Lower lobe of right lung (tissue), 2 donors: Measurements from ENCODE around the gene EMSY. TPM values are rescaled to one million over a fixed set of nuclear protein-coding genes. Genes with fewer than 3 reads are reported as not detected.

Experiments
- ATAC-seq, 2 donors: fragments of 200-7000 bp; cut with Tn5 transposase; one replicate each; pipeline ENCODE4 v1.9.1; 2020 to 2022; ENCODE audit warnings: mild to moderate bottlenecking in 2 of 2, moderate library complexity in 2 of 2
- DNase-seq: peaks from one replicate; pipeline ENCODE4 v3.0.0-alpha.2; 2020
- H3K27ac ChIP-seq: fragments of 200-600 bp; one replicate; pipeline ENCODE4 v1.8.0; 2022
- H3K27me3 ChIP-seq: fragments of 200-600 bp; one replicate; pipeline ENCODE4 v1.8.0; 2022; ENCODE audit warnings: low read depth
- H3K36me3 ChIP-seq: fragments of 200-600 bp; one replicate; pipeline ENCODE4 v1.8.0; 2022; ENCODE audit warnings: mild to moderate bottlenecking
- H3K4me1 ChIP-seq: fragments of 200-600 bp; one replicate; pipeline ENCODE4 v1.8.0; 2022
- H3K4me3 ChIP-seq: fragments of 200-600 bp; one replicate; pipeline ENCODE4 v1.8.0; 2022; ENCODE audit warnings: mild to moderate bottlenecking
- H3K9me3 ChIP-seq: fragments of 200-600 bp; one replicate; pipeline ENCODE4 v1.8.0; 2022
- CTCF ChIP-seq: fragments of 200-600 bp; IDR thresholded peaks from one replicate; pipeline ENCODE4 v1.8.0; 2022; ENCODE audit warnings: antibody characterized with exemption, mild to moderate bottlenecking
- intact Hi-C: fragments of 100-400 bp; cut with DNase I; formaldehyde crosslinking; loops from one replicate; pipeline ENCODE4 v1.11.0; 2022
- total RNA-seq: library from RNA; stranded (reverse); fragmentation: NEBNext Ultra II Directional; extraction: Animal tissue kit (Norgen Biotek cat#: 25700); gene quantifications from one replicate; pipeline ENCODE4 v1.2.1, GENCODE V29; 2021
- donor health status: DM: no; HTN: yes; CAD: no; lungs with severe emphysema.

The EMSY gene
- total RNA-seq, 1 donor from 2014 or later, result 21.1 TPM

GRCh38 chr11:76588455-76589325 lies 143.9 kb downstream of the EMSY start:
- ATAC-seq (peak; percentile 86 to 88), DNase-seq (peak; percentile 79)
- H3K9me3 ChIP-seq, result no peaks in the 10 kb centered on the region
- H3K27me3 ChIP-seq, result no peaks in the 10 kb centered on the region
- H3K4me1 ChIP-seq, result peaks cover 26% of the 10 kb centered on the region
- no peak for TF ChIP-seq CTCF
- no peak overlapping the region for H3K4me3 ChIP-seq
- intact Hi-C loops, result no loop called here
- H3K27ac ChIP-seq, result peak overlapping the region; percentile 80
- no peaks in the 10 kb centered on the region for H3K36me3 ChIP-seq

GRCh38 chr11:76589477-76589876 lies 144.7 kb downstream of the EMSY start:
- H3K36me3 ChIP-seq, result no peaks in the 10 kb centered on the region
- H3K27ac ChIP-seq, result peak overlapping the region; percentile 80
- no peaks in the 10 kb centered on the region for H3K9me3 ChIP-seq
- H3K4me3 ChIP-seq, result no peak overlapping the region
- intact Hi-C loops, result no loop called here
- peaks cover 26% of the 10 kb centered on the region for H3K4me1 ChIP-seq
- DNase-seq (no peak), ATAC-seq (peak in 1 of 2 donors; percentile 6)
- H3K27me3 ChIP-seq, result no peaks in the 10 kb centered on the region
- TF ChIP-seq CTCF, result no peak

- H3K36me3 ChIP-seq, result no peaks in the 10 kb centered on the region
- H3K27me3 ChIP-seq, result no peaks in the 10 kb centered on the region
- ATAC-seq, result no peak
- H3K27ac ChIP-seq, result peak overlapping the region; percentile 80
- no peak for TF ChIP-seq CTCF
- DNase-seq, result no peak
- no peak overlapping the region for H3K4me3 ChIP-seq
- intact Hi-C loops, result no loop called here
- peaks cover 26% of the 10 kb centered on the region for H3K4me1 ChIP-seq
- no peaks in the 10 kb centered on the region for H3K9me3 ChIP-seq
Observed at GRCh38 chr11:76589964-76590950, 145.4 kb downstream of the EMSY start.

GRCh38 chr11:76591416-76591815 lies 146.6 kb downstream of the EMSY start:
- H3K4me3 ChIP-seq, result no peak overlapping the region
- no peaks in the 10 kb centered on the region for H3K36me3 ChIP-seq
- no peak overlapping the region for H3K27ac ChIP-seq
- H3K27me3 ChIP-seq, result no peaks in the 10 kb centered on the region
- DNase-seq (no peak), ATAC-seq (no peak)
- intact Hi-C loops, result no loop called here
- TF ChIP-seq CTCF, result no peak
- peaks cover 26% of the 10 kb centered on the region for H3K4me1 ChIP-seq
- no peaks in the 10 kb centered on the region for H3K9me3 ChIP-seq

GRCh38 chr11:76592025-76592914 lies 147.5 kb downstream of the EMSY start:
- TF ChIP-seq CTCF, result no peak
- Histone ChIP-seq H3K4me1 (peaks cover 26% of the 10 kb centered on the region), H3K27me3 (no peaks in the 10 kb centered on the region), H3K36me3 (no peaks in the 10 kb centered on the region), H3K9me3 (no peaks in the 10 kb centered on the region), H3K27ac (no peak overlapping the region), H3K4me3 (no peak overlapping the region)
- intact Hi-C loops, result no loop called here
- DNase-seq, result no peak
- ATAC-seq, result no peak
